Measurements from ENCODE around the gene MAD1L1.

The MAD1L1 gene

GRCh38 chr7:2032030-2032875 lies 200.5 kb downstream of the MAD1L1 start:
- Histone ChIP-seq H4K91ac (ENCODE audit: low read depth, low read length) (no peak overlapping the region), H3K4me2 (ENCODE audit: low read length) (no peak overlapping the region), H3K4ac (ENCODE audit: low read depth, low read length) (no peak overlapping the region), H3K79me2 (ENCODE audit: control insufficient read depth, insufficient read depth, low read length, poor library complexity) (no peaks in the 10 kb centered on the region), H3K27me3 (ENCODE audit: insufficient read depth, low read length) (peaks cover 3% of the 10 kb centered on the region), H2BK12ac (ENCODE audit: low read length) (no peak overlapping the region), H4K12ac (ENCODE audit: low read depth, low read length) (no peak overlapping the region), H2BK5ac (ENCODE audit: low read depth, low read length, poor library complexity) (no peak overlapping the region), H3K4me1 (ENCODE audit: control insufficient read depth in 1 of 2, insufficient read depth in 2 of 2, low read length in 2 of 2) (peaks cover 0 to 4% of the 10 kb centered on the region in 2 experiments), H3K36me3 (ENCODE audit: control insufficient read depth in 1 of 2, insufficient read depth in 2 of 2, low read length in 2 of 2) (peaks cover 0 to 3% of the 10 kb centered on the region in 2 experiments), H3K4me3 (ENCODE audit: low read depth, low read length) (no peak overlapping the region), H3K18ac (ENCODE audit: low read length) (no peak overlapping the region), H2AFZ (ENCODE audit: insufficient read depth, low read length, poor library complexity) (no peak overlapping the region), H3K9ac (ENCODE audit: low read length) (no peak overlapping the region), H3K27ac (ENCODE audit: low read depth, low read length) (no peak overlapping the region), H4K8ac (ENCODE audit: low read depth, low read length) (no peak overlapping the region), H2BK120ac (ENCODE audit: insufficient read depth, low read length, poor library complexity) (no peak overlapping the region), H3K14ac (ENCODE audit: low read length) (no peak overlapping the region), H3K9me3 (ENCODE audit: insufficient read depth, low read depth, low read length) (peaks cover 9% of the 10 kb centered on the region), H2AK5ac (ENCODE audit: low read length) (no peak overlapping the region), H3K79me1 (ENCODE audit: low read length) (no peaks in the 10 kb centered on the region), H3K23ac (ENCODE audit: low read length) (no peak overlapping the region)
- no CpG with 5 or more reads among the region's 26 CpGs for WGBS (ENCODE audit: extremely low coverage, insufficient coverage, insufficient read length)
- DNase-seq: no peak

- H4K91ac ChIP-seq (ENCODE audit: low read depth, low read length): no peak overlapping the region
- H3K4me3 ChIP-seq (ENCODE audit: low read depth, low read length): no peak overlapping the region
- peaks cover 0 to 4% of the 10 kb centered on the region in 2 experiments for H3K4me1 ChIP-seq (ENCODE audit: control insufficient read depth in 1 of 2, insufficient read depth in 2 of 2, low read length in 2 of 2)
- no peak overlapping the region for H2BK12ac ChIP-seq (ENCODE audit: low read length)
- H3K36me3 ChIP-seq (ENCODE audit: control insufficient read depth in 1 of 2, insufficient read depth in 2 of 2, low read length in 2 of 2): peaks cover 0 to 3% of the 10 kb centered on the region in 2 experiments
- H3K18ac ChIP-seq (ENCODE audit: low read length): no peak overlapping the region
- H3K4me2 ChIP-seq (ENCODE audit: low read length): no peak overlapping the region
- no peak overlapping the region for H3K27ac ChIP-seq (ENCODE audit: low read depth, low read length)
- H3K14ac ChIP-seq (ENCODE audit: low read length): no peak overlapping the region
- no peak overlapping the region for H2AK5ac ChIP-seq (ENCODE audit: low read length)
- H3K9me3 ChIP-seq (ENCODE audit: insufficient read depth, low read depth, low read length): peaks cover 9% of the 10 kb centered on the region
- no peak overlapping the region for H3K9ac ChIP-seq (ENCODE audit: low read length)
- H3K4ac ChIP-seq (ENCODE audit: low read depth, low read length): no peak overlapping the region
- no peaks in the 10 kb centered on the region for H3K79me2 ChIP-seq (ENCODE audit: control insufficient read depth, insufficient read depth, low read length, poor library complexity)
- WGBS (ENCODE audit: extremely low coverage, insufficient coverage, insufficient read length): no CpG with 5 or more reads among the region's 13 CpGs
- H3K27me3 ChIP-seq (ENCODE audit: insufficient read depth, low read length): peaks cover 3% of the 10 kb centered on the region
- H3K79me1 ChIP-seq (ENCODE audit: low read length): no peaks in the 10 kb centered on the region
- H3K23ac ChIP-seq (ENCODE audit: low read length): no peak overlapping the region
- no peak for DNase-seq
- no peak overlapping the region for H4K8ac ChIP-seq (ENCODE audit: low read depth, low read length)
- H2AFZ ChIP-seq (ENCODE audit: insufficient read depth, low read length, poor library complexity): no peak overlapping the region
- H2BK120ac ChIP-seq (ENCODE audit: insufficient read depth, low read length, poor library complexity): no peak overlapping the region
- no peak overlapping the region for H2BK5ac ChIP-seq (ENCODE audit: low read depth, low read length, poor library complexity)
- H4K12ac ChIP-seq (ENCODE audit: low read depth, low read length): no peak overlapping the region
These were observed 201.3 kb downstream of the MAD1L1 start for GRCh38 chr7:2031451-2031845.

GRCh38 chr7:2030475-2031450 lies 202.0 kb downstream of the MAD1L1 start:
- Histone ChIP-seq H4K8ac (ENCODE audit: low read depth, low read length) (no peak overlapping the region), H3K4me2 (ENCODE audit: low read length) (no peak overlapping the region), H3K4me1 (ENCODE audit: control insufficient read depth in 1 of 2, insufficient read depth in 2 of 2, low read length in 2 of 2) (peaks cover 0 to 4% of the 10 kb centered on the region in 2 experiments), H3K79me2 (ENCODE audit: control insufficient read depth, insufficient read depth, low read length, poor library complexity) (no peaks in the 10 kb centered on the region), H3K23ac (ENCODE audit: low read length) (no peak overlapping the region), H2BK5ac (ENCODE audit: low read depth, low read length, poor library complexity) (no peak overlapping the region), H2BK12ac (ENCODE audit: low read length) (no peak overlapping the region), H2BK120ac (ENCODE audit: insufficient read depth, low read length, poor library complexity) (no peak overlapping the region), H3K18ac (ENCODE audit: low read length) (no peak overlapping the region), H2AFZ (ENCODE audit: insufficient read depth, low read length, poor library complexity) (no peak overlapping the region), H3K9ac (ENCODE audit: low read length) (no peak overlapping the region), H3K14ac (ENCODE audit: low read length) (no peak overlapping the region), H3K79me1 (ENCODE audit: low read length) (no peaks in the 10 kb centered on the region), H2AK5ac (ENCODE audit: low read length) (no peak overlapping the region), H4K91ac (ENCODE audit: low read depth, low read length) (no peak overlapping the region), H3K27ac (ENCODE audit: low read depth, low read length) (no peak overlapping the region), H3K4ac (ENCODE audit: low read depth, low read length) (no peak overlapping the region), H3K27me3 (ENCODE audit: insufficient read depth, low read length) (peaks cover 3% of the 10 kb centered on the region), H3K9me3 (ENCODE audit: insufficient read depth, low read depth, low read length) (peaks cover 9% of the 10 kb centered on the region), H4K12ac (ENCODE audit: low read depth, low read length) (no peak overlapping the region), H3K4me3 (ENCODE audit: low read depth, low read length) (peak overlapping the region; percentile 30), H3K36me3 (ENCODE audit: control insufficient read depth in 1 of 2, insufficient read depth in 2 of 2, low read length in 2 of 2) (peaks cover 0 to 3% of the 10 kb centered on the region in 2 experiments)
- WGBS (ENCODE audit: extremely low coverage, insufficient coverage, insufficient read length): no CpG with 5 or more reads among the region's 32 CpGs
- DNase-seq: no peak

- Histone ChIP-seq H3K27ac (ENCODE audit: low read depth, low read length) (no peak overlapping the region), H3K79me1 (ENCODE audit: low read length) (no peaks in the 10 kb centered on the region), H2AK5ac (ENCODE audit: low read length) (no peak overlapping the region), H3K4me2 (ENCODE audit: low read length) (no peak overlapping the region), H3K14ac (ENCODE audit: low read length) (no peak overlapping the region), H2BK12ac (ENCODE audit: low read length) (no peak overlapping the region), H3K4me3 (ENCODE audit: low read depth, low read length) (no peak overlapping the region), H4K8ac (ENCODE audit: low read depth, low read length) (no peak overlapping the region), H2BK120ac (ENCODE audit: insufficient read depth, low read length, poor library complexity) (no peak overlapping the region), H3K23ac (ENCODE audit: low read length) (no peak overlapping the region), H4K91ac (ENCODE audit: low read depth, low read length) (no peak overlapping the region), H3K4ac (ENCODE audit: low read depth, low read length) (no peak overlapping the region), H2BK5ac (ENCODE audit: low read depth, low read length, poor library complexity) (no peak overlapping the region), H3K27me3 (ENCODE audit: insufficient read depth, low read length) (peaks cover 3% of the 10 kb centered on the region), H4K12ac (ENCODE audit: low read depth, low read length) (no peak overlapping the region), H3K79me2 (ENCODE audit: control insufficient read depth, insufficient read depth, low read length, poor library complexity) (no peaks in the 10 kb centered on the region), H3K4me1 (ENCODE audit: control insufficient read depth in 1 of 2, insufficient read depth in 2 of 2, low read length in 2 of 2) (peaks cover 0 to 4% of the 10 kb centered on the region in 2 experiments), H3K9ac (ENCODE audit: low read length) (no peak overlapping the region), H3K36me3 (ENCODE audit: control insufficient read depth in 1 of 2, insufficient read depth in 2 of 2, low read length in 2 of 2) (peaks cover 0 to 3% of the 10 kb centered on the region in 2 experiments), H3K18ac (ENCODE audit: low read length) (no peak overlapping the region), H2AFZ (ENCODE audit: insufficient read depth, low read length, poor library complexity) (no peak overlapping the region), H3K9me3 (ENCODE audit: insufficient read depth, low read depth, low read length) (peaks cover 9% of the 10 kb centered on the region)
- no CpG with 5 or more reads among the region's 15 CpGs for WGBS (ENCODE audit: extremely low coverage, insufficient coverage, insufficient read length)
- no peak for DNase-seq
These were observed 202.8 kb downstream of the MAD1L1 start for GRCh38 chr7:2029936-2030335.

Data from trophoblast cell (in vitro differentiated cells and primary cell).